Mesodermal cell (in vitro differentiated cells): ENCODE data around the gene KCMF1. TPM values are rescaled to one million over a fixed set of nuclear protein-coding genes. Genes with fewer than 3 reads are reported as not detected.
A peak's percentile ranks its signal among the peaks of the same experiment; 100 is the strongest.

Experiments used
- H3K27ac ChIP-seq: 2 replicates; pipeline ENCODE4 v1.7.0; 2013; ENCODE audit warnings: mild to moderate bottlenecking, low read depth, low read length, moderate library complexity; ENCODE audit not compliant: severe bottlenecking
- H3K36me3 ChIP-seq: 2 replicates; pipeline ENCODE4 v1.7.1; 2013; ENCODE audit warnings: mild to moderate bottlenecking, low read length, moderate library complexity; ENCODE audit not compliant: control insufficient read depth, insufficient read depth
- H3K4me1 ChIP-seq: one replicate; pipeline ENCODE4 v1.7.1; 2013; ENCODE audit warnings: mild to moderate bottlenecking, low read length; ENCODE audit not compliant: insufficient read depth, control insufficient read depth, poor library complexity, severe bottlenecking
- H3K4me3 ChIP-seq: 2 replicates; pipeline ENCODE4 v1.7.0; 2013; ENCODE audit warnings: low read length, control low read depth, mild to moderate bottlenecking; ENCODE audit not compliant: insufficient read depth, poor library complexity, severe bottlenecking; ENCODE audit errors: extremely low read depth
- H3K9me3 ChIP-seq: 2 replicates; pipeline ENCODE4 v1.7.1; 2013; ENCODE audit warnings: mild to moderate bottlenecking, low read length, moderate library complexity; ENCODE audit not compliant: control insufficient read depth
- WGBS, 2 experiments: methylation state at CpG; one replicate each; pipeline ENCODE4 v1.1.5; 2013; ENCODE audit warnings: missing lambda C conversion rate in 2 of 2; ENCODE audit not compliant: insufficient coverage in 2 of 2; 5-methylcytosine and 5-hydroxymethylcytosine counted together
- polyA plus RNA-seq, 2 experiments: library from polyadenylated mRNA; stranded (reverse); fragments of 50-300 nt; gene quantifications; one replicate each; pipeline ENCODE4 v1.2.3, GENCODE V29; 2013

KCMF1 gene
- polyA plus RNA-seq (2013, experiment 1 of 2), result 81.2 TPM
- polyA plus RNA-seq (2013, experiment 2 of 2), result 82.8 TPM

DNA sequence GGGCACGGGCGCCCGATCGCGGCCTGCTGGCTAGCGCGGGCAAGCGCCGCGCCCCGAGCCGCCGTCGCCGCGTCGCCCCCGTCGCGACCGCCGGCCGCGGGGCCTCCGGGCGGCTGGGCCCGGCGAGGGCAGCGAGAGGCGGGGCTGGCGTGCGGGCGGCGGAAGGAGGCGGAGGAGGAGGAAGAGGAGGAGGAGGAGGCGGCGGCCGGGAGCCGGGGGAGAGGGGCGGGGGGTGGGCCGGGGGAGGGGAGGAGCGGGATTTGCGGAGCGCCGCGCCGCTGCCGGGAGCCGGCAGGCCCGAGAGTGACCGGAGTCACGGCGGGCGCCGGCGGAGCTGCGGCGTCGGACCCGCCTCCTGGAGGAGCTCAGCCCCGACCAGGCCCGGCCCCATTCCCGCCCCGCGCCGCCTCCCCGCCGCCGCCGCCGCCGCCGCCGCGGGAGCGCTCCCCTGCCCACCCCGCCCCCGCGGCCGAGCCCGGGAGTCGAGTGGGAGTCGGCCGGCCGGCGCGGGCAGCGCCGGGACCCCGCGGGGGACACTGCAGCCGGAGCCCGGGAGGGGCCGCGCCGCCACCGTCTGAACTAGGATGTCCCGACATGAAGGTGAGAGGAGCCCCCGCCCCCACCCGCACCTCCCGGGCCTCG lies at the start of gene KCMF1:
TSS of gene KCMF1 (plus strand) at position 294 of the 642 bp plus-strand sequence. CDS start at position 585, 291 bp downstream.
- no peaks in the 10 kb centered on the region for H3K9me3 ChIP-seq
- H3K4me1 ChIP-seq, result peaks cover 9% of the 10 kb centered on the region
- peak within 1 kb of the TSS; percentile 84 for H3K4me3 ChIP-seq
- 0% methylated on average over 16 to 66 of the region's 102 CpGs for WGBS, 2 experiments
- peaks cover 20% of the 10 kb centered on the region for H3K36me3 ChIP-seq
- H3K27ac ChIP-seq, result peak within 1 kb of the TSS; percentile 92

DNA sequence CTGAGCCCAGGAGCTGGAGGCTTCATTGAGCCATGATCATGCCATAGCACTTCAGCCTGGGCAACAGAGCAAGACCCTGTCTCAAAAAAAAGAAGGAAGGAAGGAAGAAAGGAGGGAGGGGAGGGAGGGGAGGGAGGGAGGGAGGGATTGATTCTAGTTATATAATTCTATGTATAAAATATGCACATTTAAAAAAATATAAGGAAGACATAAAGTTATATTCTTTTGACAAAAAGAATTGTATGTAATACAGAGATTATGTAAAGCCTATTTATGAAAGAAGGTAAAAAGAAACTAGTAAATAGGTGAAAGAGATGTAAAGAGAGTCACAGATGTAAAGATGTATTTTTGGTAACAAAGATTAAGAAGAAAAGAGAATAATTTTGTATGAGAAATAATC lies 48.0 kb upstream of the KCMF1 start:
- H3K27ac ChIP-seq, result no peak overlapping the region
- peaks cover 11% of the 10 kb centered on the region for H3K4me1 ChIP-seq
- no peaks in the 10 kb centered on the region for H3K9me3 ChIP-seq
- no peak overlapping the region for H3K4me3 ChIP-seq
- no peaks in the 10 kb centered on the region for H3K36me3 ChIP-seq

DNA sequence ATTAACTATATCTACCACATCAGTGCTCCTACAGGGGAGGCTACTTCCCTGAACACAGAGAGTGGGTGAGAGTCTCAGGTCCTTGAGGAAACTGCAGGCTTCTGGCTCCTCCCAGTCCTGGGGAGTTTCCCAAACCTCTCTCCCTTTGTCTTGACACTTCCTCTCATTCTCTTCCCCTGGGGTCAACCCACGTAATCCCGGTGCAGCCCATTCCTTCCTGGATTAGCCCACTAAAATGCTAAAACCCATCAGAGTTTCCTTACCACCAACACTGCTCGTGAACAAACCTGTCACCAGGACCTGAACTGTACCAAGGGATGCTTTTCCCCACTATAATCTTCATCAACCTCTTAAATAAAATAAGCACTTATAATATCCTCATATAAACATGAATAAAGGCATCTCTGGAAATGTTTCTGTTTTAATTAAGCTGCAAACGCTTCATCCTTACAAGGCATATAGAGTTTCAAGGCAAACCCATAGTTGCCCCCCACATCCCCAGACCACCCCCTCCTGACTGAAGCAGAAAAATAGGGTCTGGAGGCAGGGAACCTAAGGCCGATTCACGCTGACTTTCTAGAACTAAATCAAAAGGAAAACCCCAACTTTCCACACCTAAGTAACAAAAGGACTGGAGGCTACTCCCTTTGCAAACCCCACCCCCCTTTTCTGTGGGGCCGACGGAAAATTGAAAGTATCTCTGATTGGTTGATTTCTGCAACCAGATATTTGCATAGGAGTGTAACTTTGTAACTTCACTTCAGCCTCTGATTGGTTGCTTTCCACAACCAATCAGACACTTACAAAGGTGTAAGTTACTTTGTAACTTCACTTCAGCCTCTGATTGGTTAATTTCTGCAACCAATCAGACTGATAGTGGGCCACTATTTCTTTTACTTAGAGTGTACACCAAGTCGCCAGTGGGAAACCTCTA lies 46.5 kb upstream of the KCMF1 start:
- Histone ChIP-seq H3K36me3 (no peaks in the 10 kb centered on the region), H3K9me3 (no peaks in the 10 kb centered on the region), H3K4me1 (peaks cover 9% of the 10 kb centered on the region), H3K4me3 (no peak overlapping the region), H3K27ac (peak overlapping the region; percentile 64)
- 66 to 71% methylated on average over 4 of the region's 9 CpGs for WGBS, 2 experiments

DNA sequence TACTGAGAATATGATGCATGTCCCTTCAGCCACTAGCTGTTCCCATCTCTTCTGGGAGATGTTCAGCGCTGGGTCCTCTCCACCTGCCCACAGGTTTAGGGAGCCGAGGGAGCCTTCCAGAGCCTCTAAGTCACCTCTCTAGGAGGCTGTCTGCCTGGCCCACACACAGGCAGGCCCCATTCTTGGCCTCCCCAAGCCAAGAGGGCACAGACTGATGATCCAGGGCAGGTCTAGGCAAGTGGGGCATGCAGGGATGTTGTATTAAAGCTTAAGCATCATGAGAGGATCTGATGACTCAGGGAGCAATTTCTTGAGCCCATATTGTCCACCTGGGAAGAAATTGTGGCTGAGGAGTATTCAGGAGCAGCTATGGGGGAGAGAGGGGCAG lies 45.6 kb upstream of the KCMF1 start:
- Histone ChIP-seq H3K36me3 (no peaks in the 10 kb centered on the region), H3K27ac (no peak overlapping the region), H3K9me3 (no peaks in the 10 kb centered on the region), H3K4me3 (no peak overlapping the region), H3K4me1 (peaks cover 4% of the 10 kb centered on the region)
- WGBS, 2 experiments, result 94 to 100% methylated on average over 2 of the region's 2 CpGs

DNA sequence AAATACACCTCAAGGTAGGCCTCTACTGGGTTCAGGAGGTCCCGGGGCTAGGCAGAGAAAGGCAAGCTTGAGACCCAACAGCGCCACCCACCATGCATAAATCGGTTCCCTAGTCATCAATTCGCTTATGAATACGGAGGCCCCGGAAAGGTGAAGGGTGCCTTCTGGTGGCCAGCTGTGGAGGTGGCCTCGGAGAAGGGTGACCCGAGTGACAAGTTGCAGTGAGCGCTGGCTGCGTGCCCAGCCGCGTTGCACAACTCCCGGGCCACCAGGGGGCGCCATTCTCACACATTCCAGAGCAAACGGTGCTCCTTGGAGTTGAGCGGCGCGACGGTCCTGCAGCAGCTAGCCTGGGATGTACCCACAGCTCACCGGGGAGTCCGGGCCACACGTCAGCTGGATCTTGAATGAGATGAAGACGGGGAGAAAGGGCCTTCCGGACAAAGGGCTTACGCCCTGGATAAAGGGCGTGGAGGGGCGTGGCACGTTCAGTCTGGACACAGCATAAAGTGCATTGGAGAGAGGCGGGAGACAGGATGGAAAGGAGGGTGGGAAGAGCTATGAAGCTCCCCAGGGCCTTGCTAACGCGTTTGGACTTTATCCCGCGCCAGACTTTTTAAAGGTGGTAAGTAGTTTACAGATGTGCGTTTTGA lies 45.1 kb upstream of the KCMF1 start:
- Histone ChIP-seq H3K9me3 (no peaks in the 10 kb centered on the region), H3K4me1 (no peaks in the 10 kb centered on the region), H3K27ac (no peak overlapping the region), H3K36me3 (no peaks in the 10 kb centered on the region), H3K4me3 (no peak overlapping the region)
- WGBS, 2 experiments, result 17 to 30% methylated on average over 22 to 29 of the region's 34 CpGs

DNA sequence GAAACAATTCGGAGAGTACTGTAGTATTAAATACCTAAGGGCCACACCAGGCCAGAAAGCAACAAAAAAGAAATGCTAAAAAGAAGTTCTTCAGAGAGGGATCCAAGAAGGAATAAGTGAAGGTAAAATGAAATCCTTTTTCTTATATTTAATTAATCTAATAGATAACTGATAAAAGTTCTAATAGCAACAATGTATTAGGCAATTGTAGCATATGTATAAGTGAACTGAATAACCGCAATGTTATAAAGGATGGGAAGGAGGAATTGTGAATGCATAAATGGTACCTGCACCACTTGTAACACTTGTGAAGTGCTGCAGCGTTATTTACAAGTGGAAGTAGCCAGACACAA lies 43.7 kb upstream of the KCMF1 start:
- Histone ChIP-seq H3K9me3 (no peaks in the 10 kb centered on the region), H3K4me1 (no peaks in the 10 kb centered on the region), H3K36me3 (no peaks in the 10 kb centered on the region), H3K27ac (no peak overlapping the region), H3K4me3 (no peak overlapping the region)
- 64 to 68% methylated on average over 2 of the region's 3 CpGs for WGBS, 2 experiments

DNA sequence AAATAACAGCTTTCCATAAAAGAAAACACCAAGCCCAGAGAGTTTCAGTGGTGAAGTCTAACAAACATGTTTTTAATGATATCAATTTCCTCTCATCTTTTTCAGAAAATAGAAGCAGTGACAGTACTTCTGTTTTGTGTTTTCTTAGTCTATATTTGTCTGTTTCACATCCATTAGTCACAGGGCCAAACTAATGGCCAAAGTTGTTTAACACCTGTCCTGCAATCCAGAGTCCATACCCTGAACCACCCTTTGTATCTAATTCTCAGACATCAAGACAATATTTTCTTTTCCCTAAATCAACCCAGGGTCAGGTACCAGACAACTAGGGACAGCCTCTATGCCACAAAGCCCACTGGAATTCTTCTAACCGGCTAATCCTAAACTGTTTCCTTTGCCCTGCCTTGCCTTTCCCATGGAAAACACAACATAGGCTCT lies 39.6 kb upstream of the KCMF1 start:
- Histone ChIP-seq H3K9me3 (no peaks in the 10 kb centered on the region), H3K4me1 (no peaks in the 10 kb centered on the region), H3K36me3 (no peaks in the 10 kb centered on the region), H3K4me3 (no peak overlapping the region), H3K27ac (no peak overlapping the region)
- WGBS, 2 experiments, result 55 to 80% methylated on average over 1 of the region's 1 CpG

DNA sequence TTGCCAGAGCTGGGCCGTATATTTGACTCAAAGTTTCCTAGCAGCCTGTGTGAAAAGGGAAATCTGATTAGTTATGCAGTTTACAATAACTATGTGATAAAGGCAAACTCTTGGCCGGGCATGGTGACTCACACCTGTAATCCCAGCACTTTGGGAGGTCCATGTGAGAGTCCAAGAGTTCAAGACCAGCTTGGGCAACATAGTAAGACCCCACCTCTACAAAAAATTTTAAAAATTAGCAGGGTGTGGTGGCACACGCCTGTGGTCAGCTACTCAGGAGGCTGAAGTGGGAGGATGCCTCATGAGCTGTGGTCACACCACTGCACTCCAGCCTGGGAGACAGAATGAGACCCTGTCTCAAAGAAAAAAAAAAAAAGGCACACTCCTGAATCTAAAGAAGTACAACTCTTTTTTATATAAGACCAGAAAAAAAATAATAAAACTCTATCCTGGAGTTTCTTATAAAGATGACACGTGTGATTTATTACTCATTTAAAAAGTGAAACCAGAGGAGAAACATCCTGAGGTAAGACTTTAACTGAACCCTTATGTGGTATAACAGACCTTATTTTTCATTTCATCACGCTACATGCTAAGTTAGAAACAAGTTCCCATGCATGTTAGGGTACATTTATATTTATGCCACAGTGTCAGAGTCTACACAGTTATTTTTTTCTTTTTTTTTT lies 32.6 kb upstream of the KCMF1 start:
- 97 to 100% methylated on average over 2 to 3 of the region's 5 CpGs for whole genome bisulfite sequencing, 2 experiments
- no peaks in the 10 kb centered on the region for H3K4me1 ChIP-seq
- no peaks in the 10 kb centered on the region for H3K9me3 ChIP-seq
- no peak overlapping the region for H3K27ac ChIP-seq
- H3K4me3 ChIP-seq, result no peak overlapping the region
- no peaks in the 10 kb centered on the region for H3K36me3 ChIP-seq

DNA sequence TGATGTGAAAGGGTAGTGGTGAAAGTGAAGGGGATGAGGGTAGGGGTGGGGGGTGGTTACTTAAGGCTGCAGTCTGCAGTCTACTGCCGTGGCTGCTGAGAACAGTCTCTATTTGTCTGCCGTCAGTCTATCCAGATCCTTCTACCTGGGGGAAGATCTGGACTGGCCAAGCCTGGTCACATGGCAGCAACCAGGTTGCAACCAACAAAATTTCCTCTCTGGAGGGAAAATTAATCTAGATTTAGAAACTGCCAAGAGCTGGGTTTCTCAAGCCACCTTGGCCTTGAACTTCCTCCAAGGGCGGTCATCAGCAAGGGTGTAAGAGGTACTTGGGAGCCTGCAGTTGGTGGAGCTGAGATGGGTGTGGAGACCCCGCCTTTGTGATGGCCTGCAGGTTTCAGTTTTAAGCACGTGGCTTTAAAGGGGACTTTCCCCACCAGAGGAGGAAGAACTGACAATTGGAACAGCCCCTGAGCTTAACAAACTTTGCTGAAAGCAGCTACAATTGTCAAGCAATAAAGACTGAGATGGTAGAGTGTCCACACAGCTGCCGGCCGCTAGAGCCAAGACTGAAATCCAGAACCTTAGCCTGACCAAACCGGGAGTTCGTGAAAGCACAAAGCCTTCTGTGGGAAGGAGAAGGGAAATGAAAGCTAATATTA lies 31.4 kb upstream of the KCMF1 start:
- H3K36me3 ChIP-seq, result no peaks in the 10 kb centered on the region
- H3K9me3 ChIP-seq, result no peaks in the 10 kb centered on the region
- no peak overlapping the region for H3K4me3 ChIP-seq
- no peak overlapping the region for H3K27ac ChIP-seq
- H3K4me1 ChIP-seq, result no peaks in the 10 kb centered on the region
- 78 to 89% methylated on average over 6 to 7 of the region's 9 CpGs for WGBS, 2 experiments

DNA sequence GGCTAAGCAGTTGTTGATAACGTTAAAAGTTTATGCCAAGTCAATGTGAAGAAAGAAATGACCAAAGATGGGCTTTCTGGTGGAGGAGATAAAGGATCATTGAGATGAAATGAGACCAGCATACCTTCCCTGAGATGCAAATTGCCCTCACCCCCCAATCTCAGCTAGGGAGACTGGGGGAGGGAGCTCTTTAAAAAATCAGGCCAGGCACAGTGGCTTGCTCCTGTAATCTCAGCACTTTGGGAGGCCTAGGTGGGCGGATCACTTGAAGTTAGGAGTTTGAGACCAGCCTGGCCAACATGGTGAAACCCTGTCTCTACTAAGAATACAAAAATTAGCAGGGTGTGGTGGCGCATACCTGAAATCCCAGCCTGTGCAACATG lies 30.9 kb upstream of the KCMF1 start:
- Histone ChIP-seq H3K4me1 (no peaks in the 10 kb centered on the region), H3K4me3 (no peak overlapping the region), H3K27ac (no peak overlapping the region), H3K36me3 (no peaks in the 10 kb centered on the region), H3K9me3 (no peaks in the 10 kb centered on the region)
- WGBS, 2 experiments, result 53 to 65% methylated on average over 2 to 3 of the region's 3 CpGs
